Measurements from ENCODE around the gene C15orf39.

C15orf39 gene

DNA sequence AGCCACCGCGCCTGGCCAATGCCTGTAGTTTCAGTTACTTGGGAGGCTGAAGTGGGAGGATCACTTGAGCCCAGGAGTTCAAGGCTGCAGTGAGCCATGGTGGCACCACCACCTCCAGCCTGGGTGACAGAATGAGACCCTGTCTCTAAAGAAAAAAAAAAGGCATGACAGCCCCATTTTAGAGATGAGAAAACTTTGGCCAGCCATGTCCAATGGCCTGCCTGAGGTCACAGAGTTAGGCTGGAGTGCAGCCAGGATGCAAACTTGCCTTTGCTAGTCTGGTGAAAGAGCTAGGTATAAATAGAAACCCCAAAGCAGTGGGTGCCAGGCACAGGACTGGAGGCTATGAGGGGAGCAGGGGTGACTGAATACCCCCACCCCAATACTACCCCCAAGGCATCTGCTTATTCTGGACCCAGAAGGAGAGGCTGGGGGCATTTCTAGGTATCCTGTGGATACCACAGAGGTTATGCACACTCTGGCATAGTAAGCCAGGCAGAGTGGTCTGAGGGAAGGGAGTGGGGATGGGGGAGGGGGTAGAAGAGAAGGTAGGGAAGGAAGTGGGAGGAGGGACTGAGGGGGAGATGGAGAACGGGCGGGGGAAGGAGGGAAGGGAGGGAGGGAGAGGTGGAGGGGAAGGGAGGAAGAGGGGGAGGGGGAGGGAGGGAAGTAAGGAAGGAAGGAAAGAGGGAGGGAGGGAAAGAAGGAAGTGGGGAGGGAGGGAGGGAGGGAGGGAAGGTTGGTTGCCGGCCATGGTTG is 16.2 kb upstream of the C15orf39 start:
- Histone ChIP-seq H3K36me3 (ENCODE audit: control insufficient read depth, insufficient read depth, low read length) (no peaks in the 10 kb centered on the region), H3K4me1 (ENCODE audit: control insufficient read depth, insufficient read depth, low read length, poor library complexity, severe bottlenecking) (peaks cover 9% of the 10 kb centered on the region), H3K4me3 (ENCODE audit: extremely low read depth, insufficient read depth, low read length, poor library complexity, severe bottlenecking) (no peak overlapping the region), H3K9me3 (ENCODE audit: control insufficient read depth, low read length) (no peaks in the 10 kb centered on the region), H3K27ac (ENCODE audit: low read depth, low read length, severe bottlenecking) (no peak overlapping the region)
- 78 to 84% methylated on average over 1 to 3 of the region's 5 CpGs for WGBS, 2 experiments (ENCODE audit: insufficient coverage in 2 of 2)

DNA sequence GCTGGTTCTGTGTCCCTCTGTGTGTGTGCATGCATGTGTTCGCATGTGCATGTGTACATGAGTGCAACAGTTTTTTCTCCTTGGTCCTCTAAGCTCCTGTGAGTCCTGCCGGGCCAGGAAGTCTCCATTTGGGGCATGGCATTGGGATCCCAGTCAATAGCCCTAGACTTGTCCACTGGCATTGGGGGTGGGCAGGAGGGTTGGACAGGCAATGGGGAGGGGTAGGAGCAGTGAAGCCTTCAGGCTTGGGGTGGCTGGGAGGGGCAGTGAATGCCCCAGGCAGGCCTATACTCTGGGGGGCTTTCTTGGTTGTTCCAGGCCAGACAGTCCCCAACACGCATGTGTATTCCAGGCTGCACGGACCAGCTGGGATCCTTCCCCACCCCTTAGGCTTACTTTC is 15.6 kb upstream of the C15orf39 start:
- Histone ChIP-seq H3K27ac (ENCODE audit: low read depth, low read length, severe bottlenecking) (no peak overlapping the region), H3K4me1 (ENCODE audit: control insufficient read depth, insufficient read depth, low read length, poor library complexity, severe bottlenecking) (peaks cover 7% of the 10 kb centered on the region), H3K4me3 (ENCODE audit: extremely low read depth, insufficient read depth, low read length, poor library complexity, severe bottlenecking) (no peak overlapping the region), H3K36me3 (ENCODE audit: control insufficient read depth, insufficient read depth, low read length) (no peaks in the 10 kb centered on the region), H3K9me3 (ENCODE audit: control insufficient read depth, low read length) (peaks cover 6% of the 10 kb centered on the region)
- WGBS, 2 experiments (ENCODE audit: insufficient coverage in 2 of 2), result 96% methylated on average over 2 to 4 of the region's 4 CpGs

DNA sequence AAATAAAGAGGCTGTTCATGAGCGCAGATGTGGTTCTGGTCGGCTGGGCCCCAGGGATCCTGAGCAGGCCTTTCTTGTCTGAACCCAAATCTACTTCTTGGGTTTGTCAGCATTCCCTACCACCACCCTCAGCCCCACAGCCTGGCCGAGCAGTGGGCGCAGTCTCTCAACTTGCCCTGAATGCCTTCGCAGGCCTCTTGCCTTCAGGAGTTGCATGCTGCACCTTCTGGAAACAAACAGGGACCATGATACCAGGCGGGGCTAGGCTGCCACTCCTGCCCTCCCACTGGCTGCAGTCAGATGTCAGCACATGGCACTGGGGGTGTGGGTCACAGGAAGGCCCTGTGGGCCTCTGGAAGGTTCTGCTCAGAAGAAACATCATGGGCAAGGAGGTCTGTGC is 13.2 kb upstream of the C15orf39 start:
- H3K27ac ChIP-seq (ENCODE audit: low read depth, low read length, severe bottlenecking), result no peak overlapping the region
- 93 to 94% methylated on average over 4 to 5 of the region's 6 CpGs for WGBS, 2 experiments (ENCODE audit: insufficient coverage in 2 of 2)
- H3K4me1 ChIP-seq (ENCODE audit: control insufficient read depth, insufficient read depth, low read length, poor library complexity, severe bottlenecking), result no peaks in the 10 kb centered on the region
- H3K36me3 ChIP-seq (ENCODE audit: control insufficient read depth, insufficient read depth, low read length), result no peaks in the 10 kb centered on the region
- H3K9me3 ChIP-seq (ENCODE audit: control insufficient read depth, low read length), result peaks cover 6% of the 10 kb centered on the region
- no peak overlapping the region for H3K4me3 ChIP-seq (ENCODE audit: extremely low read depth, insufficient read depth, low read length, poor library complexity, severe bottlenecking)

DNA sequence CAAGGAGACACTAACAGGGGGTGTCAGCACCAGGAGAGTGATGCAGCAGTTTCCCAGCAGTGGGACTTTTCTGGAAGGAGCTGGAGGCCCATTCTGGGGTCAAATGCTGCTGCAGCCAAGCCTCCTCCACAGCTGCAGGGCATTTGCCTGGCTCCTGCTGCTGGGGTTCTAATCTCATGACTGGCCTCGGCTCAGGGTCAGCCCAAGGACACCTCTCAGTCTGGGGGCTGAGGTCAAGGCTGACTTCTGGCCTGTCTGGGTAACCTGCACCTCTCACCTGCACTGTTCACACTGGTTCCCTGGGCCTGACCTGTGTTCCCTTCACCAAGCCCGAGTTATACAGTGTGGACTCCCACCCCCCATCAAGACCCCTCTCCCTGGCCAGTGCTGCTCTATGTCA is 10.4 kb upstream of the C15orf39 start:
- Histone ChIP-seq H3K36me3 (ENCODE audit: control insufficient read depth, insufficient read depth, low read length) (no peaks in the 10 kb centered on the region), H3K27ac (ENCODE audit: low read depth, low read length, severe bottlenecking) (no peak overlapping the region), H3K4me1 (ENCODE audit: control insufficient read depth, insufficient read depth, low read length, poor library complexity, severe bottlenecking) (no peaks in the 10 kb centered on the region), H3K9me3 (ENCODE audit: control insufficient read depth, low read length) (peaks cover 6% of the 10 kb centered on the region), H3K4me3 (ENCODE audit: extremely low read depth, insufficient read depth, low read length, poor library complexity, severe bottlenecking) (no peak overlapping the region)
- WGBS, 2 experiments (ENCODE audit: insufficient coverage in 2 of 2), result 90 to 94% methylated on average over 1 to 2 of the region's 2 CpGs

DNA sequence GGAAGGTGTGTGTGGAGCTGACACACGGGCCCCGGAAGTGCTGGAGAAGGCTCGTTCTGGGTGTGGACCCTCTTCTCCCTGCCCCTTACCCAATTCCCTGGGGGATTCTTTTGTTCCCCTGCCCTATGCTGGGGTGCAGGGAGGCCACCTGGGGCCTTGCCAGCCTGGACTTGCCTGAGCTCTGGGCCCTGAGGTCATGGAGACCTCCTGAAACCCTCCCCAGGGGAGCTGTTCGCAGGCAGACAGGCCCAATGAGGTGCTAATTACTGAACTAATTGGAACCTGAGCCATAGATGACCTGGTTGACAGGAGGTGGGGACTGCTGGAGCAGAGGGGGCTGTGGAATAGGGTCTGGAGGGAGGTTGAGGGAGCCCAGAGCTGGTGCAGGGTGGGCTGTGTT is 9.4 kb upstream of the C15orf39 start:
- Histone ChIP-seq H3K36me3 (ENCODE audit: control insufficient read depth, insufficient read depth, low read length) (no peaks in the 10 kb centered on the region), H3K9me3 (ENCODE audit: control insufficient read depth, low read length) (peaks cover 6% of the 10 kb centered on the region), H3K4me3 (ENCODE audit: extremely low read depth, insufficient read depth, low read length, poor library complexity, severe bottlenecking) (no peak overlapping the region), H3K4me1 (ENCODE audit: control insufficient read depth, insufficient read depth, low read length, poor library complexity, severe bottlenecking) (no peaks in the 10 kb centered on the region), H3K27ac (ENCODE audit: low read depth, low read length, severe bottlenecking) (no peak overlapping the region)
- 75 to 88% methylated on average over 1 to 2 of the region's 4 CpGs for WGBS, 2 experiments (ENCODE audit: insufficient coverage in 2 of 2)

DNA sequence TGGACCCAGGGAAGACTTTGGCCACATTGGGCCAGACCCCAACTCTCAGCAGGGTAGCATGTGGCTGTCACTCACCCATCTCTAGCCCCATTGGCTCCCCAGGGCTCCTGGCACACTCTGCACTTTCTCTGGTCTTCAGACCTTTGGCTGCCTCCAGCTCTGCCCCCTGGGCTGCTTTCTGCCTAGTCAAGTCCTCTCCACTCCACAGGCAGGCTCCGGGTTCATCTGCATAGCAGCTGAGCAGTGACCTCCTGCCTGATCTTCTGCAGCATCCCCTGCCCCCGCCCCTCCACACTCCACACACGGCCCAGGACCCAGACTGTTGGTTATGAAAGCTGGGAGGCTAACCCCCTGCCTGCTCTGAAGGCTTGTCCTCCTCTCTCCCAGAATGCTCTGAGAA is 8.4 kb upstream of the C15orf39 start:
- H3K36me3 ChIP-seq (ENCODE audit: control insufficient read depth, insufficient read depth, low read length), result no peaks in the 10 kb centered on the region
- no peak overlapping the region for H3K27ac ChIP-seq (ENCODE audit: low read depth, low read length, severe bottlenecking)
- WGBS, 2 experiments (ENCODE audit: insufficient coverage in 2 of 2), result 11% methylated on average over 1 of the region's 3 CpGs; no CpG with 5 or more reads in 1 of the 2 experiments
- H3K4me3 ChIP-seq (ENCODE audit: extremely low read depth, insufficient read depth, low read length, poor library complexity, severe bottlenecking), result no peak overlapping the region
- H3K4me1 ChIP-seq (ENCODE audit: control insufficient read depth, insufficient read depth, low read length, poor library complexity, severe bottlenecking), result no peaks in the 10 kb centered on the region
- H3K9me3 ChIP-seq (ENCODE audit: control insufficient read depth, low read length), result peaks cover 6% of the 10 kb centered on the region

DNA sequence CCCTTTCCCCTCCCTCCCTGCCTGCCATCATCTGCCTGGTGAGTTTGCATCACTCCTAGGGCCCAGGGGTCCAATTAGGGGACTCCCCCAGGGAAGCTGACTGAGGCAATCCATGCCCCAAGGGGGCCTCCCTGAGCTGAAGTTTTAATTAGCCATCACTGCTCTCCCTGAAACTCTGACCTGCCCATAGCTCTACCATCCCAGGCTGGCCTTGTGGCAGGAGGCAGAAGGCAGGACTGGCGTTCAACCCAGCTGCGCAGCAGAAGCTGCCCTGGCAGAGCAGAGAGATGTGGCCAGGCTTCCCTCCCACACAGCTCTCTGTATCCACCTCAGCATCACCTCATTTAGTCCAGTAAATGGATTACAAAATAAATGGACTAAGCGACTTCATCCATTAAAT is 7.7 kb upstream of the C15orf39 start:
- peaks cover 6% of the 10 kb centered on the region for H3K9me3 ChIP-seq (ENCODE audit: control insufficient read depth, low read length)

DNA sequence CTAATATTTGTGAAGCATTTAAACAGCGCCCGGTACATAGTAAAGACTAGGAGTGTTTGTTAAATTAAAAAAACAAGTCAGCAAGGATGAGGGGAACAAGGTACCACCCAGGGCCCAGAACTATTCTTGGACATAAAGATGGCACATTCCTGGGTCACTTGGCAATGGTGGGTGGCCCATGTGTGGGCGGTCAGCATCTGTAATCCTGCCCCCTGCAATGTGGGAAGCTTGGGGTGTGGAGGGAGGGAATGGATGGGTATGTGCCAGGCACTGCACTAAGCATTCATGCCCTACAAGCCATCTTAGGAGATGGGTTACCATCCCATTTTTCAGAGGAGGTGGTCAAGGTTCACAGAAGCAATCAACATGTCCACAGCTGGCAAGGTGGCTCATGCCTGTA is 7.3 kb upstream of the C15orf39 start:
- Histone ChIP-seq H3K27ac (ENCODE audit: low read depth, low read length, severe bottlenecking) (no peak overlapping the region), H3K9me3 (ENCODE audit: control insufficient read depth, low read length) (peaks cover 6% of the 10 kb centered on the region), H3K4me1 (ENCODE audit: control insufficient read depth, insufficient read depth, low read length, poor library complexity, severe bottlenecking) (no peaks in the 10 kb centered on the region), H3K36me3 (ENCODE audit: control insufficient read depth, insufficient read depth, low read length) (no peaks in the 10 kb centered on the region), H3K4me3 (ENCODE audit: extremely low read depth, insufficient read depth, low read length, poor library complexity, severe bottlenecking) (no peak overlapping the region)
- 100% methylated on average over 2 of the region's 3 CpGs for WGBS, 2 experiments (ENCODE audit: insufficient coverage in 2 of 2)

More for the DNA sequence above, 7.7 kb upstream of the C15orf39 start:
- Histone ChIP-seq H3K4me1 (ENCODE audit: control insufficient read depth, insufficient read depth, low read length, poor library complexity, severe bottlenecking) (no peaks in the 10 kb centered on the region), H3K4me3 (ENCODE audit: extremely low read depth, insufficient read depth, low read length, poor library complexity, severe bottlenecking) (no peak overlapping the region), H3K27ac (ENCODE audit: low read depth, low read length, severe bottlenecking) (no peak overlapping the region), H3K36me3 (ENCODE audit: control insufficient read depth, insufficient read depth, low read length) (no peaks in the 10 kb centered on the region)
- 81 to 100% methylated on average over 1 to 2 of the region's 3 CpGs for WGBS, 2 experiments (ENCODE audit: insufficient coverage in 2 of 2)

DNA sequence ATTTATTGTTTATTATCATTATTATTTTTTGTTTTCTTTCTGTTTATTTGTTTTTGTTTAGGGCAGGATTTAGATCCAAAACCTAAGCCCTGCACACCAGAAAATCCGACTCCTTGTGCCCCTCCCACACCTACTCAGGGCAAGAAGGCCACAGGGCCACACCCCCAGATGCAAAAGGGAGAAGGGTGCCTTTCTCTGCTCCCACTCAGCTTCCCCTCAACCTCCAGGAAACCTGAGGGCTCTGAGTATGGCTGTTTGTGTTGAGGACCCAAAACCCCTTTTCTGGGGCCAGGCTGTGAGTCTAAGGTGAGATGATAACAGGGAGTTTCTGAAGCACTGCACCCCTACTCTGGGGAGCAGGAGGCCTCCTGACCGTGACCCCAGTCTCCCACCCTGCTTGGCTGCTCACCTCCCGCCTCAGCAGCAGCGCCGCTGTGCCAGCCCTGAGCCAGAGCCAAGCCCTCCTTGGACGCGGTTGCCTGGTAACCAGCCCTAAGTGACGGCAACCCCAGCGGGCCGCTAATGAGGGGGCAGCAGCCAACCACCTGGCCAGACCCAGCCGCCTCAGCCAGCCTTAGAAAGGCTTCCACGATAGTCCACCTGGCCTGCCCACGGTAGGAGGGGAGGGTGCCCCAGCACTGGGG is 6.4 kb upstream of the C15orf39 start:
- Histone ChIP-seq H3K4me3 (ENCODE audit: extremely low read depth, insufficient read depth, low read length, poor library complexity, severe bottlenecking) (no peak overlapping the region), H3K27ac (ENCODE audit: low read depth, low read length, severe bottlenecking) (no peak overlapping the region)
- WGBS, 2 experiments (ENCODE audit: insufficient coverage in 2 of 2), result 12% methylated on average over 9 to 12 of the region's 13 CpGs

DNA sequence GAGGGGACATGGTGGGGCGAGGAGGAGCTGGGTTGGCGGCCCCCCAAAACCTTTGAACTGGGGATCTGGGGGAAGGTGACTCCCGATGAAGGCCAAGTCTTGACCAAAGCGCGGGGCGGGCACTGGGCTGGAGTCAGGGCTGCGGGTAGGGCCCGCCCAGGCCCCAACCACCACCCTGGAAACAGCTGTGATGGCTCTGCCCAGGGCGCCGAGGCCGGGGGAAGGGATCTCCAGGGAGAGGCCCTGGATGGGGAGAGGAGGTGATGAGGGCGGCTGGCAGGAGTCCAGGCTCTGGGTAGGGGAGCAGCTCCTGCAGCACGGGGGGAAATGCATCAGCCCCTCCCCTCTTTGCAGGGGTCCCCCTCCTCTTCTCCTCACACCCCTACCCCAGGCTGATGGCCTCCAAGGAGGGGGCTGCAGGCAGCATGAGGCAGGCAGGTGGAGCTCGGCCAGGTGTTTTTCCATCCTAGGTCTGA is 5.9 kb upstream of the C15orf39 start:
- Histone ChIP-seq H3K36me3 (ENCODE audit: control insufficient read depth, insufficient read depth, low read length) (no peaks in the 10 kb centered on the region), H3K9me3 (ENCODE audit: control insufficient read depth, low read length) (peaks cover 2% of the 10 kb centered on the region), H3K4me1 (ENCODE audit: control insufficient read depth, insufficient read depth, low read length, poor library complexity, severe bottlenecking) (peaks cover 7% of the 10 kb centered on the region), H3K4me3 (ENCODE audit: extremely low read depth, insufficient read depth, low read length, poor library complexity, severe bottlenecking) (no peak overlapping the region), H3K27ac (ENCODE audit: low read depth, low read length, severe bottlenecking) (no peak overlapping the region)
- WGBS, 2 experiments (ENCODE audit: insufficient coverage in 2 of 2), result 65 to 86% methylated on average over 6 to 7 of the region's 14 CpGs

More for the DNA sequence above, 6.4 kb upstream of the C15orf39 start:
- H3K4me1 ChIP-seq (ENCODE audit: control insufficient read depth, insufficient read depth, low read length, poor library complexity, severe bottlenecking), result peaks cover 1% of the 10 kb centered on the region
- H3K9me3 ChIP-seq (ENCODE audit: control insufficient read depth, low read length), result peaks cover 6% of the 10 kb centered on the region
- no peaks in the 10 kb centered on the region for H3K36me3 ChIP-seq (ENCODE audit: control insufficient read depth, insufficient read depth, low read length)
